NCI-H345 treated with DMSO at 0.1 percent for 48 hours (cell line): ENCODE data around the gene CRY2.
A peak's percentile ranks its signal among the peaks of the same experiment; 100 is the strongest.

ENCODE experiments used
- DNase-seq: peaks from one replicate; lab custom pipeline; 2025; ENCODE audit not compliant: unreplicated experiment; lab: John Stamatoyannopoulos, UW

CRY2 gene

DNA sequence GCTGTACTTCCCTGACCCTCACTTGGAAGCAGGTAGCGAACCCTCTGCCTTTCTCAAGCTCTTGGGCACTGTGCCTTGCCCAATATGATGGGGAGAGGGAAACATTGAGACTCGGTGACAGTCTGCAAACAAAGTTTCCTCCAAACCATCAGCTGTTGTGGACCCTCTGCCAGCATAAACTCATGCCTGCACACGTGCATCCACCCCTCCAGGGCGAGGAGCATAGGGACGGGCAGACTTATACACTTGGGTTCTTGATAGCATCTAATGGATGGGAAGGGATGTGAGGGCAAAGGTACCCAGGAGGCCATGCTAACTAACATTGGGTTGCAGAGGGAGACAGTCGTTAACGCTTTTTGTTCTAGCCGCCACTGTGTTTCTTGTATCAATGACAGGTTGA is 29.9 kb downstream of the CRY2 start:
- DNase-seq: no peak

GRCh38 chr11:45877845-45878244 is 30.6 kb downstream of the CRY2 start:
- DNase-seq: no peak

GRCh38 chr11:45879803-45880686 is 32.8 kb downstream of the CRY2 start:
- no peak for DNase-seq

DNA sequence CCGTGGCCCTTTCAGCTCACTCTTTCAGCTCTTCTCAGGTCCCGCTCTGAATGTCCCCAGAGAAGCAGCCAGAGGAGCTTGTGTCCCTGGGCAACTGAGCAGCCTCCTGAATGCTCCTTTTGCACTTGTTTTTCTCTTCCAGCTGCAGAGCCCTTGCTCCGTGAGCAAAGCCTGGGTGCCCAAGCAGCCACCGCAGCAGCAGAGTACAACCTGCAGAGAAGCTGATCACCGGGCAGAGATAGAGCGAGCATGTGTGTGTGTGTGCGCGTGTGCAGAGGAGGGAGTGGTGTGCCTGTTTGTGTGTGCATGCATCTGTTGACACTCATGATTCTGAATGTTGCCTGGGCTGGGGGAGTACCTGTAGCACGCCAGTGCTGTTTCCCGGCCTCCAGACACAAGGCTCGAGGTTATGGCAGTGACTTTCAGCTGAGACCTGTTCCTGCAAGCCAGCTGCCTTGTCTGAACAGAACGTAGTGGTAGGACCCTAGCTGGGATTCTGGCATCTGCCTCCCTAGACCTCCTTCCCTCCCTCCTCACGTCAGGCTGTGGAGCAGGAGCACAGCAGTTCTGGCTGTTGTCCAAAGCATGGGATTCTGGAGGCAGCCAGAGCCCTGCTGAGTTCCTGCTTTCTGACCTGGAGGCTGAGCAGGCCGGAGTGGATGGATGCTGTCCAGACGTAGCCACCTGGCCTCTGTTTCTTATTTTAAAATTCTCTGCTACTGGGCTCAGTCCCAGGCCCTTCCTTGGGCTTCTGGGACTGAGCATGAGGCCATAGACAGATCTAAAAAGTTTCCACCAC is 33.7 kb downstream of the CRY2 start:
- DNase-seq: no peak

DNA sequence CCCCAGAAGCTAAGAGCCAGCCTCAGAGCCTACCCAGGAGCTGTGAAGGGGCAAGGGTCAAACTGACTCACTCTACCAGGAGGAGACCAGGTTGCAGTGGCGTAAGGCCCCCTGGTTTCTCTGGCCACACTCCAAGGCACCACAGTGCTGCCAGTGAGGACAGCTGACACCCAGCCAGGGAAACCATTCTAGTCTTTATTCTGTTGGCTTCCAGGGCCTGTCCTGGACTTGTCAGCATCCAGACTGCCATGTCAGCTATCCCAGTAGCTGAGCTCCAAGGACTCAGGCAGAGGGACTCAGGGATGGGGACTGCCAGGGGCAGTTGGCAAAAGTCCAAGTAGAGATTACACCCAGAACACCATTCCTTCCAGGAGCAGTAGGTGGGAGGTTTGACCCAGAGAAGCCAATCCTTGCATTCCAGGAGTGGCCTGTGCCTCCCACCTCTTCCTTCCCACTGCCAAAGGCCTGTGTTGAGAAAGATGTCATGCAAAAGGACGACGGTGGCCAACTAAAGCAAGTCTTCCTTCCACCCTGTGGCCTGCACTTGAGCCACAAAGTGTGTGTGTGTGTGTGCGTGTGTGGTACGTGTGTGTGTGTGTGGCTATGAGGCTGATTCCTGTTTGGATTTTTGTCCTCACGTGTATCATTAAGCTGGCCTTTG is 34.6 kb downstream of the CRY2 start:
- DNase-seq: no peak

DNA sequence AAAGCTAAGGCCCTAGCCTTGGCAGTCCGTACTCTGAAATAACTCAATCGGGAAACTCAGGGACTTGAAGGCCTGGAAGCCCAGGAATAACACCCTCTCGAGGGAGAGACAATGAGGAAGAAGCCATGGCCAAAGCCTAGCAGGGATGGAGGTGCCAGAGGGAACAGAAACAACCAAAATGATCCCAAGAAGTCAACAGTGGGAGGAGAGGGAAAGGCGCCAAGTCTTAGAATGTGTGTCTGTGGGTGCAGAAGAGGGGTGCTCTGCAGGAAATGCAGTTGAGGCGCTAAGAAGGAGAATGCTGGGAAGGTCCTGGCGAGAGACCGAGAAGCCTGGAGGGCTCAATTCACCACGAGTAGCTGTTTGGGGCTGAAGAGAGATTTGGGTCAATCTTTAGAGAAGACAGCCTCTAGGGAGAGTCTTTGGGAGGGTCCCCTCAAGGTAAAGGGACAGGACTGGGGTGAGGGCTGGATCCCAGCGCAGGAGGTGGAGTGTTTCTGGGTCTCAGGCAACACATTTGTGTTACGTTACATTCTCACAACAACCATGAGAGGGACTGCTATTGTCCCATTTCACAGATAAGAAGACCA is 37.4 kb downstream of the CRY2 start:
- DNase-seq: no peak

GRCh38 chr11:45885274-45885920 is 38.1 kb downstream of the CRY2 start, which contains the start of gene MAPK8IP1:
MAPK8IP1 (plus strand) TSS chr11:45885651; CDS start chr11:45885821, 170 bp downstream.
- peak; percentile 45 for DNase-seq

- no peak for DNase-seq
Observed at GRCh38 chr11:45885921-45886721, 38.8 kb downstream of the CRY2 start.

DNA sequence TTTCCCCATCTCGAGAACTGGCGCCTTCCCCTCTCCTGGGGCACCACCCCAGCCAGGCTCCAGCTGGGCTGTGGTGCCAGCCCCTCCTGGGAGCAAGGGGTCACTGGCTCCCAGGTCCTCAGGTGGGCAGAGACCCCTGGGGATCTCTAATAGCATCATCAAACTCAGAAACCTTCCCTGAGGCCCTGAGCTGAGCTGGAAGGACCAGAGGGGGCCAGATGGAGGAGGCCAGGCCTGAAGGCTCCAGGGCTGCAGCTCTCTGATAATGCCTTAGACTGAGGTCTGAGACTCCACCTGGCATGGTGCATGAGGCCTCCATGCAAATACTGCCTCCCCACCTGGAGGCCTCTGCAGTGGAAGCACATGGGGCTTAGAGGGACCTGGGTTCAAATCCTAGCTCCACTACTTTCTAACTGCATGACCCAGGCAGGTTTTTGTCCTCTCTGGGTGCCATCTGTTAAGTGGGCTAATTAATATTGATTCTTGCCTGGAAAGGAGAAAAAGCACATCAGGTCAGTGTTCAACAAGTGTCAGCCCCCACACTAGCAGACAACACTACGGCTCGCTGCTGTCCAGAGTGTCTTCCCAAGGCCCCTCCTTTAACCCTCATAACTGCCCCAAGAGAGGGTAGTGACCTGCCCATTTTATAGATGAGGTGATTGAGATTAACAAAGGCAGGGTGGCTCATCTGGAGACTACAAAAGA is 39.7 kb downstream of the CRY2 start:
- DNase-seq: no peak

DNA sequence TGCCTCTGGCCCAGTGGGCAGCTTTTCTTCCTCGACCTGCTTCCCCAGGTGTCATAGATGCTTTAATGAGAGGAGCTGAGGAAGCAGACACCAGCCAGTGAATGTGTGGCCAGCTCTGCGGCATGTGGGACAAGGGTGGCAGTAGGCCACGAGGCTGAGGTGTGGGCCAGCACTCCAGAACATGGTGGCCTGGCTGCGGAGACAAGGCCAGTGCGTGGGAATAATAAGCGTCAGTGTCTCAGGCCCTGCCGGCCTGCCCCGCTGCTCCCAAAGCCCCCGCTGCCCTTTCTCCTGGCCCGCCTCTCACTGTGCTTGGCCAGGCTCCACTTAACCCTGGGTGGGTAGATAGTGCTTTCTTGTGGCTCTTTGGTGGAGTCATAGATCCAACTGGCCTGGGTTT is 40.3 kb downstream of the CRY2 start:
- DNase-seq: no peak

- DNase-seq: no peak
Observed at GRCh38 chr11:45889555-45889954, 42.3 kb downstream of the CRY2 start.

DNA sequence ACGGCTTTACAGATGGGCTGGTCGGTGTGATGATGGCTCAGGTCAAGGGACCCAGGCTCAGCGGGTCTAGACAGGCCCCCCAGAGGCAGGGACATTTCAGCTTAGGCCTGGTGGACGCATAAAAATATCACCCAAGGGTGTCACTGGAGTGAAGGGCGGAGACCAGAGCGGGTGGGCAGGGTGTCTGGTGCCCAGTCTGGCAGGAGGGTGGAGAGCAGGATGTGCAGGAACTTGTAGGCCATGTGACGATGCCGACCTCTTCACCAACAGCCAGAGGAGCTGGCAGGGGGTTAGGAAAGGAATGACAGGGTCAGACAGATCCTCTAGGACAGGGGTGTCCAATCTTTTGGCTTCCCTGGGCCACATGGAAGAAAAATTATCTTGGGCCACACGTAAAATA is 42.7 kb downstream of the CRY2 start:
- DNase-seq: no peak

- DNase-seq: no peak
Observed at GRCh38 chr11:45890886-45891550, 43.7 kb downstream of the CRY2 start.

GRCh38 chr11:45892856-45893255 is 45.6 kb downstream of the CRY2 start:
- DNase-seq: no peak

DNA sequence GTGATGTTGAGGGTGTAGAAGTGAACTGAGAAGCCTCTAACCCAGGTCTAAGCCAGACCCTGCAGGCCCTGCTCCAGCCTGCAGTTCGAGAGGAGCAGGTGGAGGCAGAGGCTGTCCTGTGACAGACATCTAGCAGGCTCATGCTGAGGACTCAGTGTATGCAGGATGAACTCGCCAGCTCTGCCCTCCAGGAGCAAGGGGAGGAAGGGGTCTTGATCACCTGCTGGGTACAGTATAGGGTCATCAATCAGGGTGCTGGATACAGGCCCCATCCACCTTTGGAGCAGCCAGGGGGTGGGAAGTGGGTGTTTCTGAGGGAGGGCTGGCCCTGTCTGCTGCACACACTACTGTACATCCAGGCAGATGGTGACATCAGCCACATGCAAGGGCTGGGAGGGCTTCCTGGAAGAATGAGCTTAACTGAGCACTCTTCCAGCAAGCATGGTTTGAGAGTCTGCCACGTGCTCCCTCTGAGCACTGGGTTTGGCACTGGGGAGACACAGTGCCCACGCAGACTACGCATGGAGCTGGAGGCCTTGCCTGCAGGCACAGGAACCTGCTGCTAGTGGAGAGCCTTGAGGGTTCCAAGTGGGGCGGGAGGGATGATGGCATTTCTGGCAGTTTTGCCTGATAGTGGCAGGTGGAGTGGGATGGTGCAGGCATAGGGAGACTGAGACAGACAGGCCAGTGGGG is 47.4 kb downstream of the CRY2 start:
- no peak for DNase-seq

GRCh38 chr11:45895553-45896259 is 48.4 kb downstream of the CRY2 start:
- no peak for DNase-seq

DNA sequence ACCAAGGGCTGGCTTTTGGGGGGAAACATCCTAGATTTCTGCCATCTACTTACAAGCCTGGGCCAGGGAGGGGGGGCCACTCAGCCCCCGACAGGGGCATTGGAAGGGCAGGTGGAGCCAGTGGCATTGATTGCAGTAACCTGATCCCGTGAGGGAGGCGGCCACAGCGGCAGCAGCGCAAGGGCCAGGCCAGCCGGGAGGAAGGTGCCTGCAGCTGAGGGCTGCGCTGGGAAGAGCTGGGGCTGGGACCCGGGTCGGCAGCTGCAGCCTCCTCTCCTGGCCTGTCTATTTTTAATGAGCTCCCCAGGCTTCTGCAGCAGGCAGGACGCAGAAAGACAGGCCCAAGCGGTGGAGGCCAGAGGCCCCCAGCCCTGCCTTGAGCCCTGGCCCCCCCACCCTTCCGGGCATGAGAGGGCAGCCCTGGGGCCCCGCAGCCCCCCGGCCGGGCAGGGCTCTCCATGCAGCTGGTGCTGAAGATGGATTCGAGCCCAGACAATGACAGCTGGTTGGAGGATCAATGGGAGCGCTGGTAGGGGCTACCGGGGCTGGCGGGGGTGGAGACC is 49.2 kb downstream of the CRY2 start:
- DNase-seq: peak; percentile 66
